ENCODE results near the gene TMOD3.

- TF ChIP-seq CTCF (IDR thresholded peaks at IDR 0.05) (no peak), POLR2A (IDR thresholded peaks at IDR 0.05) (no peak)
Measured at GRCh38 chr15:51837792-51838251, 8.4 kb downstream of the TMOD3 start.

All from right lobe of liver (tissue), 4 donors.